Psoas muscle (tissue), 8 donors: Measurements from ENCODE around the gene RAB14. TPM values are rescaled to one million over a fixed set of nuclear protein-coding genes. Genes with fewer than 3 reads are reported as not detected.

Source experiments
- ATAC-seq, 4 donors: fragments of 200-7000 bp; cut with Tn5 transposase; one replicate each; pipeline ENCODE4 v1.9.1; 2020; ENCODE audit warnings: moderate library complexity in 3 of 4, mild to moderate bottlenecking in 2 of 4
- DNase-seq, 2 donors: peaks; one replicate each; pipeline ENCODE4 v3.0.0-alpha.2; 2020
- H3K27ac ChIP-seq: fragments of 200-600 bp; one replicate; pipeline ENCODE4 v1.8.0; 2022
- H3K27me3 ChIP-seq, 3 donors: fragments of 200-600 bp in 1 of 3; one replicate each; pipeline versions ENCODE4 v1.6.1 to v1.8.0; 2013 to 2022; ENCODE audit warnings: low read length in 2 of 3, mild to moderate bottlenecking in 2 of 3, moderate library complexity in 1 of 3; ENCODE audit not compliant: insufficient read depth in 3 of 3
- H3K36me3 ChIP-seq, 2 donors: fragments of 200-600 bp in 1 of 2; one replicate each; pipeline versions ENCODE4 v1.6.1 to v1.8.0; 2013 to 2022; ENCODE audit warnings: low read depth in 1 of 2, mild to moderate bottlenecking in 1 of 2, moderate library complexity in 1 of 2; ENCODE audit not compliant: insufficient read depth in 1 of 2
- H3K4me1 ChIP-seq: fragments of 200-600 bp; one replicate; pipeline ENCODE4 v1.8.0; 2022
- H3K4me3 ChIP-seq: fragments of 200-600 bp; one replicate; pipeline ENCODE4 v1.8.0; 2022; ENCODE audit warnings: mild to moderate bottlenecking
- H3K9me3 ChIP-seq: fragments of 200-600 bp; one replicate; pipeline ENCODE4 v1.8.0; 2022
- CTCF ChIP-seq: fragments of 200-600 bp; IDR thresholded peaks from one replicate; pipeline ENCODE4 v1.8.0; 2022; ENCODE audit warnings: antibody characterized with exemption
- WGBS, 3 donors: extraction: QIAGEN DNeasy Blood & Tissue Kit; methylation state at CpG; one replicate each; pipeline versions ENCODE4 v1.1.6 to v1.1.7; 2013; 5-methylcytosine and 5-hydroxymethylcytosine counted together
- intact Hi-C, 2 donors: fragments of 100-400 bp; cut with DNase I; formaldehyde crosslinking; loops; one replicate each; pipeline versions ENCODE4 v1.11.0 to v1.14.2; 2022
- polyA plus RNA-seq, 3 donors: library from polyadenylated mRNA; stranded (reverse); fragments of 200-250 nt; gene quantifications; one replicate each; pipeline ENCODE4 v1.2.3, GENCODE V29; 2013
- total RNA-seq, 4 donors: library from RNA; stranded (reverse); fragmentation: NEBNext Ultra II Directional in 2 of 4; extraction: Animal tissue kit (Norgen Biotek cat#: 25700) in 2 of 4; gene quantifications; one replicate each; pipeline versions ENCODE4 v1.2.1 to v1.2.4, GENCODE V29; 2021 to 2023
- donor health status: healthy with polysubstance abuse.
- donor health status: DM: no; HTN: no; CAD: no; lungs with moderate emphysema.
- donor health status: Bipolar disorder and iron deficiency.
- donor health status: healthy.
- donor health status: DM: yes; HTN: yes; CAD: no.
- donor health status: DM: no; HTN: no; CAD: no.
- donor health status: DM: no; HTN: no; CAD: no.
- donor health status: DM: yes; HTN: yes; CAD: no.

RAB14 gene
- total and polyA plus RNA-seq, 7 donors, result 17.6 to 51.5 (median 43.6) TPM

GRCh38 chr9:121217609-121218292, 16.1 kb upstream of the RAB14 start:
- no peak overlapping the region for H3K4me3 ChIP-seq
- H3K27ac ChIP-seq, result no peak overlapping the region
- H3K4me1 ChIP-seq, result no peaks in the 10 kb centered on the region
- ATAC-seq (no peak), DNase-seq (no peak)
- no peak for TF ChIP-seq CTCF
- H3K36me3 ChIP-seq, result no peaks in the 10 kb centered on the region
- H3K27me3 ChIP-seq, result no peaks in the 10 kb centered on the region
- WGBS, 3 donors, result 94 to 96% (median 94%) methylated on average over 4 of the region's 4 CpGs
- H3K9me3 ChIP-seq, result no peaks in the 10 kb centered on the region
- intact Hi-C loops, result no loop called here

GRCh38 chr9:121216271-121216805, 14.7 kb upstream of the RAB14 start:
- Histone ChIP-seq H3K4me1 (no peaks in the 10 kb centered on the region), H3K9me3 (no peaks in the 10 kb centered on the region), H3K27ac (no peak overlapping the region), H3K27me3 (no peaks in the 10 kb centered on the region), H3K36me3 (no peaks in the 10 kb centered on the region), H3K4me3 (no peak overlapping the region)
- 75 to 84% (median 77%) methylated on average over 3 of the region's 3 CpGs for WGBS, 3 donors
- no peak for TF ChIP-seq CTCF
- no peak for ATAC-seq
- DNase-seq, result no peak
- intact Hi-C loops, result no loop called here

- TF ChIP-seq CTCF, result no peak
- H3K27me3 ChIP-seq, result no peaks in the 10 kb centered on the region
- no peak for DNase-seq
- WGBS, 3 donors, result 79 to 90% (median 86%) methylated on average over 2 of the region's 2 CpGs
- no peak overlapping the region for H3K27ac ChIP-seq
- no peaks in the 10 kb centered on the region for H3K4me1 ChIP-seq
- intact Hi-C loops, result loop anchor here (2.0 to 5.0 kb wide), 3 partner anchors 53 to 185 kb away; partner anchors contain the start of gene GSN (in 1 of the 2)
- no peaks in the 10 kb centered on the region for H3K9me3 ChIP-seq
- H3K36me3 ChIP-seq, result no peaks in the 10 kb centered on the region
- no peak overlapping the region for H3K4me3 ChIP-seq
- no peak for ATAC-seq
Measured at GRCh38 chr9:121214005-121214404, 12.3 kb upstream of the RAB14 start.

DNA sequence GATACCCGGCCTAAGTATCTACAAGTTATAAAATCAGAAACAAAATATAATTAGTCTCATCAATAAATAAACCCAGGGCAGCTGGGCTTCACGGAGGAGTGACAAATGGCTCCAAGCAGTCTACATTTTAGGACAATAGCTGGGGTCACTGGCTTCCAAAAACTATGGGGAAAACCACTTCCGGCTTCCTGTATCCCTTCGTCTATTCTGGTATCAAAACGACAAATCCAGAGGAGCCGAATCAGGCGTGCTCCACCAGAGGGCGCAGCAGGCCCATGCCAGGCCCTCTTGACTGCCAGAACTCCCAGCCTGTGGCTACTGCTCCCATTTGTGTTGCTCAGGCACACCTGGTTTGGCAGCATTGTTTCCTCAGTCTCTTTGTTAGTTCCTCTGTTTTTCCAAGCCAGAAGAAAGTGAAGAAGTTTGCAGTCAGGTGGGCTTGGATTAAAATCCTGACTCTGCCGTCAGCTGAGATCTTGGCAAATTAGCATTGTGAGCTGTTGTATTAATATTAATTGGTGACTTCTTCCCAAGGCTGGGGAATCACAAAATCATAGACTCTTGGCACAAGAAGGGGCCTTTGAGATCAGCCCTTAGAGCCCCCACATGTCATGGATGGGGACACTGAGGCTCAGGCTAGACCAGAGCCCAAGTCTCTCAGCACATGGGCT, 11.6 kb upstream of the RAB14 start:
- Histone ChIP-seq H3K4me3 (no peak overlapping the region), H3K9me3 (no peaks in the 10 kb centered on the region), H3K4me1 (no peaks in the 10 kb centered on the region), H3K27me3 (no peaks in the 10 kb centered on the region), H3K27ac (no peak overlapping the region), H3K36me3 (no peaks in the 10 kb centered on the region)
- intact Hi-C loops, result loop anchor here (1.0 to 5.0 kb wide), 4 partner anchors 54 to 187 kb away; partner anchors contain the start of gene GSN (in 1 of the 2)
- DNase-seq, result peak; percentile 90 to 94
- peak; percentile 96 to 99 (median 98) for ATAC-seq
- WGBS, 3 donors, result 18 to 24% (median 18%) methylated on average over 9 of the region's 9 CpGs
- TF ChIP-seq CTCF, result peak; percentile 94
